Fibroblast of skin of scalp (primary cell): ENCODE measurements around the gene JOSD2.

Experiments
- DNase-seq: peaks from one replicate; pipeline ENCODE4 v3.0.0-alpha.2; 2013

The JOSD2 gene

GRCh38 chr19:50512999-50513745, 2.2 kb upstream of the JOSD2 start:
- DNase-seq, result no peak

- no peak for DNase-seq
Measured at GRCh38 chr19:50512112-50512998, 1.4 kb upstream of the JOSD2 start.

- DNase-seq, result no peak
Measured at GRCh38 chr19:50510700-50511068, 307 bp downstream of the JOSD2 start.

GRCh38 chr19:50510121-50510670, 795 bp downstream of the JOSD2 start:
- DNase-seq, result no peak

- DNase-seq, result no peak
Measured at GRCh38 chr19:50509366-50509765, 1.6 kb downstream of the JOSD2 start.

GRCh38 chr19:50508843-50509190, 2.2 kb downstream of the JOSD2 start:
- DNase-seq, result no peak

GRCh38 chr19:50507376-50507775, 3.6 kb downstream of the JOSD2 start:
- no peak for DNase-seq

GRCh38 chr19:50506700-50507099, 4.3 kb downstream of the JOSD2 start:
- no peak for DNase-seq

GRCh38 chr19:50505856-50506611, 5.0 kb downstream of the JOSD2 start:
- no peak for DNase-seq

GRCh38 chr19:50501568-50502475, 9.2 kb downstream of the JOSD2 start:
- no peak for DNase-seq

GRCh38 chr19:50501186-50501567, 9.8 kb downstream of the JOSD2 start:
- no peak for DNase-seq

- no peak for DNase-seq
Measured at GRCh38 chr19:50500753-50501151, 10.2 kb downstream of the JOSD2 start.

- no peak for DNase-seq
Measured at GRCh38 chr19:50500060-50500752, 10.8 kb downstream of the JOSD2 start.

- DNase-seq, result no peak
Measured at GRCh38 chr19:50498219-50499056, 12.6 kb downstream of the JOSD2 start.

- DNase-seq, result no peak
Measured at GRCh38 chr19:50497022-50497405, 14.0 kb downstream of the JOSD2 start.

GRCh38 chr19:50496189-50497021, 14.6 kb downstream of the JOSD2 start:
- DNase-seq, result no peak

GRCh38 chr19:50495020-50495531, 15.9 kb downstream of the JOSD2 start:
- DNase-seq, result no peak

GRCh38 chr19:50494186-50495019, 16.6 kb downstream of the JOSD2 start:
- DNase-seq, result no peak
